C4-2B (cell line): ENCODE results near the gene MCF2L2.

Experiments
- CTCF ChIP-seq: fragments of 450-650 bp; conservative IDR thresholded peaks from 2 replicates; pipeline ENCODE4 v1.5.1; 2017; ENCODE audit warnings: mild to moderate bottlenecking
- ZFX ChIP-seq: fragments of 450-650 bp; IDR thresholded peaks from 2 replicates; pipeline ENCODE4 v1.6.1; 2017

- TF ChIP-seq CTCF, result no peak
- TF ChIP-seq ZFX, result no peak
Measured at GRCh38 chr3:183331498-183331897, 96.9 kb downstream of the MCF2L2 start.
